HG02759 (cell line): ENCODE data around the gene PRRT1.

Experiments
- ATAC-seq: cut with Tn5 transposase; IDR thresholded peaks from one replicate; pipeline ENCODE4 v1.9.1; 2021; ENCODE audit warnings: mild to moderate bottlenecking, moderate library complexity; ENCODE audit not compliant: unreplicated experiment

Gene PRRT1

GRCh38 chr6:32127717-32128592 is 23.8 kb downstream of the PRRT1 start, which contains the start of gene ATF6B:
Gene ATF6B (minus strand): TSS chr6:32128246. CDS start chr6:32128207, 39 bp downstream.
- ATAC-seq = peak; percentile 83

- no peak for ATAC-seq
These were observed 24.4 kb downstream of the PRRT1 start for GRCh38 chr6:32127409-32127716.

- ATAC-seq = no peak
These were observed 24.9 kb downstream of the PRRT1 start for GRCh38 chr6:32126880-32127279.

GRCh38 chr6:32123681-32124080 is 28.1 kb downstream of the PRRT1 start:
- no peak for ATAC-seq

- no peak for ATAC-seq
These were observed 31.1 kb downstream of the PRRT1 start for GRCh38 chr6:32120573-32121059.

GRCh38 chr6:32118782-32119628 is 32.7 kb downstream of the PRRT1 start:
- ATAC-seq = no peak

GRCh38 chr6:32117461-32117860 is 34.3 kb downstream of the PRRT1 start:
- ATAC-seq = no peak

GRCh38 chr6:32116674-32117073 is 35.1 kb downstream of the PRRT1 start:
- no peak for ATAC-seq

GRCh38 chr6:32115623-32116022 is 36.1 kb downstream of the PRRT1 start:
- no peak for ATAC-seq

GRCh38 chr6:32114796-32115195 is 36.9 kb downstream of the PRRT1 start:
- no peak for ATAC-seq

GRCh38 chr6:32113386-32114352 is 38.1 kb downstream of the PRRT1 start:
- ATAC-seq = no peak

GRCh38 chr6:32112431-32112980 is 39.2 kb downstream of the PRRT1 start:
- ATAC-seq = no peak

- no peak for ATAC-seq
These were observed 40.2 kb downstream of the PRRT1 start for GRCh38 chr6:32111424-32112066.

- no peak for ATAC-seq
These were observed 41.1 kb downstream of the PRRT1 start for GRCh38 chr6:32110632-32111031.

GRCh38 chr6:32109765-32110160 is 42.0 kb downstream of the PRRT1 start:
- ATAC-seq = no peak

GRCh38 chr6:32109114-32109764 is 42.5 kb downstream of the PRRT1 start, which contains the start of gene TNXB:
Gene TNXB (minus strand): TSS chr6:32109338. CDS start chr6:32098198, 11,140 bp downstream.
- ATAC-seq = no peak

GRCh38 chr6:32108727-32109113 is 43.0 kb downstream of the PRRT1 start:
- no peak for ATAC-seq

GRCh38 chr6:32108094-32108627 is 43.6 kb downstream of the PRRT1 start:
- ATAC-seq = no peak

GRCh38 chr6:32107406-32107805 is 44.3 kb downstream of the PRRT1 start:
- no peak for ATAC-seq
